HepG2 (cell line): ENCODE data around the gene NCKAP1. TPM values are rescaled to one million over a fixed set of nuclear protein-coding genes. Genes with fewer than 3 reads are reported as not detected.
A peak's percentile ranks its signal among the peaks of the same experiment; 100 is the strongest.

Source experiments
- ATAC-seq: fragments of 200-7000 bp; cut with Tn5 transposase; 3 replicates; pipeline ENCODE4 v1.9.1; 2020; ENCODE audit warnings: mild to moderate bottlenecking, moderate library complexity
- BruUV-seq: library from RNA; stranded (reverse); fragments of 400-500 nt; replicated peaks from 2 replicates; lab custom pipeline; 2021; lab: Mats Ljungman, UMichigan
- CTCF ChIA-PET: fragments of 300-600 bp; formaldehyde crosslinking; extraction: SDS; loops from one replicate; lab custom pipeline; 2021; ENCODE audit warnings: low total read pairs, inconsistent platforms, low intra/inter-chr PET ratio; lab: Yijun Ruan, JAX
- POLR2A ChIA-PET: fragments of 350-600 bp; sonication (Branson Sonifier 250); formaldehyde crosslinking; loops from one replicate; lab custom pipeline; 2020; ENCODE audit warnings: antibody characterized with exemption, inconsistent platforms; lab: Yijun Ruan, JAX
- DNase-seq: peaks from one replicate; pipeline ENCODE4 v3.0.0-alpha.2; 2015; ENCODE audit warnings: low spot score
- FAIRE-seq: peaks from 3 replicates; lab custom pipeline; 2011; peaks lifted over from hg19 to GRCh38; lab: Jason Lieb, UNC
- H2AFZ ChIP-seq: one replicate; pipeline ENCODE4 v1.6.1; 2011; ENCODE audit warnings: low read length, inconsistent platforms
- H3K27ac ChIP-seq: fragments of 300-600 bp; 3 replicates; pipeline ENCODE4 v1.8.0; 2011; ENCODE audit warnings: mixed run types, mild to moderate bottlenecking, mixed read lengths, low read length, inconsistent platforms; ENCODE audit not compliant: insufficient read depth; ENCODE audit errors: extremely low read length
- H3K27me3 ChIP-seq, 2 experiments: fragments of 200-600 bp in 1 of 2; 2 replicates in 1 of 2; 3 replicates in 1 of 2; pipeline versions ENCODE4 v1.6.0 to v1.8.0; 2011; ENCODE audit warnings: low read length in 2 of 2, mild to moderate bottlenecking in 2 of 2, moderate library complexity in 2 of 2, inconsistent platforms in 1 of 2; ENCODE audit not compliant: insufficient read depth in 2 of 2, control insufficient read depth in 1 of 2
- H3K36me3 ChIP-seq, 2 experiments: fragments of 200-600 bp in 1 of 2; replicated peaks in 1 of 2; 2 replicates in 1 of 2; 3 replicates in 1 of 2; pipeline versions ENCODE4 v1.5.1 to v1.8.0; 2011; ENCODE audit warnings: low read length in 2 of 2, inconsistent platforms in 1 of 2; ENCODE audit not compliant: insufficient read depth in 2 of 2, control insufficient read depth in 1 of 2
- H3K4me1 ChIP-seq: 2 replicates; pipeline ENCODE4 v1.5.1; 2012; ENCODE audit warnings: low read length, inconsistent platforms; ENCODE audit not compliant: insufficient read depth
- H3K4me2 ChIP-seq: 2 replicates; pipeline ENCODE4 v1.6.0; 2011; ENCODE audit warnings: low read depth, low read length, inconsistent platforms
- H3K4me3 ChIP-seq, 3 experiments: fragments of 200-600 bp in 1 of 3; sonication (generic), shearing (Covaris generic) in 1 of 3; replicated peaks in 1 of 3; 2 replicates each; pipeline ENCODE4 v1.5.1; 2011 to 2016; ENCODE audit warnings: low read length in 3 of 3, inconsistent platforms in 2 of 3, low read depth in 2 of 3, mild to moderate bottlenecking in 2 of 3, control low read depth in 1 of 3, mixed read lengths in 1 of 3; ENCODE audit not compliant: insufficient read depth in 1 of 3
- H3K79me2 ChIP-seq: one replicate; pipeline ENCODE4 v1.6.1; 2011; ENCODE audit warnings: low read length, inconsistent platforms; ENCODE audit not compliant: insufficient read depth
- H3K9ac ChIP-seq: 2 replicates; pipeline ENCODE4 v1.6.0; 2011; ENCODE audit warnings: mild to moderate bottlenecking, low read depth, low read length, inconsistent platforms; ENCODE audit not compliant: insufficient read depth
- H3K9me3 ChIP-seq: 2 replicates; pipeline ENCODE4 v1.5.1; 2012; ENCODE audit warnings: mild to moderate bottlenecking, low read length
- H4K20me1 ChIP-seq: 2 replicates; pipeline ENCODE4 v1.6.0; 2011; ENCODE audit warnings: inconsistent platforms, mild to moderate bottlenecking, low read length, moderate library complexity; ENCODE audit not compliant: insufficient read depth
- CREM ChIP-seq, 2 experiments: sonication (generic) in 1 of 2; formaldehyde crosslinking in 1 of 2; IDR thresholded peaks; 2 replicates each; pipeline versions ENCODE4 v1.4.0 to v1.6.1; 2016 to 2020; ENCODE audit warnings: antibody characterized with exemption in 1 of 2, mild to moderate bottlenecking in 1 of 2, missing genetic modification reagents in 1 of 2
- FOXJ3 ChIP-seq: sonication (generic); formaldehyde crosslinking; IDR thresholded peaks from 2 replicates; pipeline ENCODE4 v1.4.0; 2020; ENCODE audit warnings: missing genetic modification reagents, mild to moderate bottlenecking, borderline replicate concordance
- IRF2 ChIP-seq: IDR thresholded peaks from 2 replicates; pipeline ENCODE4 v1.6.1; 2018; ENCODE audit warnings: missing genetic modification reagents, missing compliant biosample characterization
- KLF12 ChIP-seq: sonication (generic); formaldehyde crosslinking; IDR thresholded peaks from 2 replicates; pipeline ENCODE4 v1.4.0; 2020; ENCODE audit warnings: missing genetic modification reagents, borderline replicate concordance
- NFIC ChIP-seq: IDR thresholded peaks from 2 replicates; pipeline ENCODE4 v1.6.1; 2012; ENCODE audit warnings: mild to moderate bottlenecking, low read length, inconsistent platforms
- NFKBIZ ChIP-seq: IDR thresholded peaks from 2 replicates; pipeline ENCODE4 v1.6.1; 2018; ENCODE audit warnings: missing genetic modification reagents, missing compliant biosample characterization
- REPIN1 ChIP-seq: sonication (generic); formaldehyde crosslinking; IDR thresholded peaks from 2 replicates; pipeline ENCODE4 v1.8.0; 2022; ENCODE audit warnings: missing genetic modification reagents, low read depth, mild to moderate bottlenecking, borderline replicate concordance
- RNF2 ChIP-seq: fragments of 450-650 bp; conservative IDR thresholded peaks from 2 replicates; pipeline ENCODE4 v1.6.1; 2016; ENCODE audit warnings: low read depth
- RXRA ChIP-seq: sonication (generic); formaldehyde crosslinking; IDR thresholded peaks from 2 replicates; pipeline ENCODE4 v1.5.1; 2020; ENCODE audit warnings: missing genetic modification reagents
- SMYD3 ChIP-seq: sonication (generic); formaldehyde crosslinking; IDR thresholded peaks from 2 replicates; pipeline ENCODE4 v1.8.1; 2023; ENCODE audit warnings: mild to moderate bottlenecking, missing genetic modification reagents
- TAF1 ChIP-seq: sonication (generic); formaldehyde crosslinking; IDR thresholded peaks from 2 replicates; pipeline ENCODE4 v1.4.0; 2020; ENCODE audit warnings: missing genetic modification reagents
- ZNF335 ChIP-seq: sonication (generic); formaldehyde crosslinking; IDR thresholded peaks from 2 replicates; pipeline ENCODE4 v1.4.0; 2020; ENCODE audit warnings: missing genetic modification reagents
- ZNF605 ChIP-seq: sonication (generic); formaldehyde crosslinking; IDR thresholded peaks from 2 replicates; pipeline ENCODE4 v1.8.0; 2022; ENCODE audit warnings: mild to moderate bottlenecking, missing genetic modification reagents
- ZNF878 ChIP-seq: sonication (generic); formaldehyde crosslinking; IDR thresholded peaks from 2 replicates; pipeline ENCODE4 v1.8.1; 2023; ENCODE audit warnings: mild to moderate bottlenecking, missing genetic modification reagents, moderate library complexity
- WGBS: methylation state at CpG from one replicate; pipeline ENCODE4 v1.1.6; 2017; ENCODE audit warnings: low lambda C conversion rate; 5-methylcytosine and 5-hydroxymethylcytosine counted together
- in situ Hi-C: cut with HindIII; loops from 2 replicates; pipeline ENCODE4 v1.10.0; 2017; ENCODE audit warnings: low pct_unique_long_range_greater_than_20kb; ENCODE audit not compliant: extremely low pct_ligation_motif_present
- intact Hi-C: fragments of 100-400 bp; cut with micrococcal nuclease; formaldehyde crosslinking; loops from one replicate; pipeline ENCODE4 v1.10.0; 2022; ENCODE audit not compliant: unreplicated experiment
- polyA plus RNA-seq, 8 experiments: library from polyadenylated mRNA; depleted of rRNA in 3 of 8; stranded (reverse) in 7 of 8; unstranded in 1 of 8; fragments of >200 nt; fragmentation: Illumina TruSeq in 4 of 8; extraction: Trizol in 4 of 8; gene quantifications; 2 replicates each; pipeline versions ENCODE4 v1.2.1 to v1.2.3, GENCODE V29; 2011 to 2016; ENCODE audit warnings: low read depth in 4 of 8, missing spikeins in 1 of 8, mixed read lengths in 1 of 8; ENCODE audit not compliant: insufficient read depth in 1 of 8
- total RNA-seq, 5 experiments: library from RNA; depleted of rRNA; stranded (reverse); fragments of >200 nt; fragmentation: Illumina TruSeq; extraction: Trizol; gene quantifications; 2 replicates each; pipeline ENCODE4 v1.2.3, GENCODE V29; 2016; ENCODE audit warnings: low read depth in 1 of 5
- TF ChIP-seq, protein P1 (sequence below), 2 experiments: fragments of 450-650 bp in 1 of 2; sonication (generic) in 1 of 2; formaldehyde crosslinking; IDR thresholded peaks; 2 replicates each; pipeline versions ENCODE4 v1.5.0 to v1.8.0; 2020 to 2022; ENCODE audit warnings: mild to moderate bottlenecking in 1 of 2, missing genetic modification reagents in 1 of 2
- TF ChIP-seq, protein P2 (sequence below): sonication (generic); formaldehyde crosslinking; IDR thresholded peaks from 2 replicates; pipeline ENCODE4 v1.9.0; 2022; ENCODE audit warnings: missing genetic modification reagents, mild to moderate bottlenecking, borderline replicate concordance
- TF ChIP-seq, protein P3 (sequence below): sonication (generic); formaldehyde crosslinking; IDR thresholded peaks from 2 replicates; pipeline ENCODE4 v1.5.0; 2020; ENCODE audit warnings: mild to moderate bottlenecking, missing genetic modification reagents, moderate library complexity
- TF ChIP-seq, protein P4 (sequence below): IDR thresholded peaks from 2 replicates; pipeline ENCODE4 v1.6.1; 2016; ENCODE audit warnings: mild to moderate bottlenecking, missing biosample characterization, missing genetic modification reagents

NCKAP1 gene
- total and polyA plus RNA-seq, 2 of the 13 experiments (the other 11 are each of a cell fraction or from before 2014, with no cell fraction given), result 72.1 to 96.3 TPM

DNA sequence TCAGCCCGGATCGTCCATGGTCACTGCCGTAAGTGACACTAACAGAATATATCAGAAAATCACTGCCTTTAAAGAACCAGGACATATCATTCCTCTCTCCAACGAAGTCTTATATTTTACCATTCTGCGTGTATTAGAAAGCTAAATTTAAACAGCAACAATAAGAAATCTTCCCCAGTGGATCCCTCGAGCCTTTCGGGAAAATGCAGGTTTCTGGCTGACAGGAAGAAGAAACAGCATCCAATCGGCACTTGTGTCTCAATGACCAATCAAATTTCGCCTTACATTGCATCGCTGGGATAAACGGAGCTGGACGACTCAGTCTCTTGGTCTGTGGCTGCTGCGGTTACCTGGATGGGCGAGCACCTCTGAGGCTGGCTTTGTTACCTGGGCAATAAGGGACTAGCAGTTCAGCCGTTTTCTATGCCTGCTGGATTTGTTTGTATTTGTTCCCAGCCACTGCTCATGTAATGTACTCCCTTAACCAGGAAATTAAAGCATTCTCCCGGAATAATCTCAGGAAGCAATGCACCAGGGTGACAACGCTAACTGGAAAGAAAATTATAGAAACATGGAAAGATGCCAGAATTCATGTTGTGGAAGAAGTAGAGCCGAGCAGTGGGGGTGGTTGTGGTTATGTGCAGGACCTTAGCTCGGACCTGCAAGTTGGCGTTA lies 40.3 kb upstream of the NCKAP1 start, which contains the start of gene DUSP19:
Gene DUSP19 (plus strand): TSS at position 284 of the 675 bp plus-strand sequence. CDS start 187 bp downstream, at position 471.
- peak within 1 kb of the TSS; percentile 99 for H2AFZ ChIP-seq
- H3K4me2 ChIP-seq, result peak within 1 kb of the TSS; percentile 85
- intact Hi-C loops (loop anchor here (1.0 to 2.0 kb wide), 3 partner anchors 21 to 46 kb away; partner anchors contain the start of genes NCKAP1 and NUP35), in situ Hi-C loops (no loop called here)
- DNase-seq (peak; percentile 95), ATAC-seq (peak; percentile 95), FAIRE-seq (peak; percentile 93)
- H3K4me1 ChIP-seq, result peaks cover 19% of the 10 kb centered on the region
- no peaks in the 10 kb centered on the region for H3K9me3 ChIP-seq
- ChIA-PET POLR2A (interaction anchor here (0.9 to 1.8 kb wide), 8 partner anchors 9 to 233 kb away, joined by 3 to 17 read pairs (median 4); partner anchors contain the start of gene NUP35), CTCF (no interaction called here)
- H3K9ac ChIP-seq, result peak within 1 kb of the TSS; percentile 63
- peak within 1 kb of the TSS; percentile 69 to 88 (median 79) for H3K4me3 ChIP-seq
- no peaks in the 10 kb centered on the region for H3K79me2 ChIP-seq
- H3K36me3 ChIP-seq, result no peaks in the 10 kb centered on the region
- no peaks in the 10 kb centered on the region for H4K20me1 ChIP-seq
- H3K27me3 ChIP-seq, result peaks cover 0 to 24% of the 10 kb centered on the region in 2 experiments; a peak in 2 of 5 replicates
- BruUV-seq, result no TSS peak
- 0% methylated on average over 20 of the region's 20 CpGs for WGBS
- H3K27ac ChIP-seq, result peak within 1 kb of the TSS; percentile 37
- TF ChIP-seq, protein P1, sequence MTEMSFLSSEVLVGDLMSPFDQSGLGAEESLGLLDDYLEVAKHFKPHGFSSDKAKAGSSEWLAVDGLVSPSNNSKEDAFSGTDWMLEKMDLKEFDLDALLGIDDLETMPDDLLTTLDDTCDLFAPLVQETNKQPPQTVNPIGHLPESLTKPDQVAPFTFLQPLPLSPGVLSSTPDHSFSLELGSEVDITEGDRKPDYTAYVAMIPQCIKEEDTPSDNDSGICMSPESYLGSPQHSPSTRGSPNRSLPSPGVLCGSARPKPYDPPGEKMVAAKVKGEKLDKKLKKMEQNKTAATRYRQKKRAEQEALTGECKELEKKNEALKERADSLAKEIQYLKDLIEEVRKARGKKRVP (CRISPR knock-in tag; IDR thresholded peaks at IDR 0.05), result peak in 1 of 2 experiments; percentile 64; a peak in 1 of 4 replicates
- TF ChIP-seq ZNF605, result peak; percentile 82
- TF ChIP-seq ZNF878 (CRISPR knock-in tag), result 0 out of 2 replicates have a peak, but pooled peaks have one; percentile 41
- TF ChIP-seq NFKBIZ, result 0 out of 2 replicates have a peak, but pooled peaks have one; percentile 42
- 0 out of 2 replicates have a peak, but pooled peaks have one; percentile 1 for TF ChIP-seq NFIC
- peak; percentile 47; the same call in 1 of the 2 replicates for TF ChIP-seq SMYD3 (CRISPR knock-in tag)
- peak; percentile 38; the same call in 1 of the 2 replicates for TF ChIP-seq RXRA (CRISPR knock-in tag)
- peak; percentile 78; the same call in 1 of the 2 replicates for TF ChIP-seq KLF12 (CRISPR knock-in tag)
- peak; percentile 77; the same call in 1 of the 2 replicates for TF ChIP-seq IRF2 (CRISPR knock-in tag)
- TF ChIP-seq, protein P2, sequence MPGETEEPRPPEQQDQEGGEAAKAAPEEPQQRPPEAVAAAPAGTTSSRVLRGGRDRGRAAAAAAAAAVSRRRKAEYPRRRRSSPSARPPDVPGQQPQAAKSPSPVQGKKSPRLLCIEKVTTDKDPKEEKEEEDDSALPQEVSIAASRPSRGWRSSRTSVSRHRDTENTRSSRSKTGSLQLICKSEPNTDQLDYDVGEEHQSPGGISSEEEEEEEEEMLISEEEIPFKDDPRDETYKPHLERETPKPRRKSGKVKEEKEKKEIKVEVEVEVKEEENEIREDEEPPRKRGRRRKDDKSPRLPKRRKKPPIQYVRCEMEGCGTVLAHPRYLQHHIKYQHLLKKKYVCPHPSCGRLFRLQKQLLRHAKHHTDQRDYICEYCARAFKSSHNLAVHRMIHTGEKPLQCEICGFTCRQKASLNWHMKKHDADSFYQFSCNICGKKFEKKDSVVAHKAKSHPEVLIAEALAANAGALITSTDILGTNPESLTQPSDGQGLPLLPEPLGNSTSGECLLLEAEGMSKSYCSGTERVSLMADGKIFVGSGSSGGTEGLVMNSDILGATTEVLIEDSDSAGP, result peak; percentile 36; the same call in 1 of the 2 replicates
- TF ChIP-seq FOXJ3 (CRISPR knock-in tag), result peak; percentile 56; the same call in 1 of the 2 replicates
- peak; percentile 64; the same call in 1 of the 2 replicates for TF ChIP-seq RNF2
- peak; percentile 58; the same call in 1 of the 2 replicates for TF ChIP-seq CREM (IDR thresholded peaks at IDR 0.05)
- no peak for TF ChIP-seq CREM (CRISPR knock-in tag; IDR thresholded peaks at IDR 0.05)
- TF ChIP-seq REPIN1 (CRISPR knock-in tag), result 0 out of 2 replicates have a peak, but pooled peaks have one; percentile 34
- TF ChIP-seq, protein P3, sequence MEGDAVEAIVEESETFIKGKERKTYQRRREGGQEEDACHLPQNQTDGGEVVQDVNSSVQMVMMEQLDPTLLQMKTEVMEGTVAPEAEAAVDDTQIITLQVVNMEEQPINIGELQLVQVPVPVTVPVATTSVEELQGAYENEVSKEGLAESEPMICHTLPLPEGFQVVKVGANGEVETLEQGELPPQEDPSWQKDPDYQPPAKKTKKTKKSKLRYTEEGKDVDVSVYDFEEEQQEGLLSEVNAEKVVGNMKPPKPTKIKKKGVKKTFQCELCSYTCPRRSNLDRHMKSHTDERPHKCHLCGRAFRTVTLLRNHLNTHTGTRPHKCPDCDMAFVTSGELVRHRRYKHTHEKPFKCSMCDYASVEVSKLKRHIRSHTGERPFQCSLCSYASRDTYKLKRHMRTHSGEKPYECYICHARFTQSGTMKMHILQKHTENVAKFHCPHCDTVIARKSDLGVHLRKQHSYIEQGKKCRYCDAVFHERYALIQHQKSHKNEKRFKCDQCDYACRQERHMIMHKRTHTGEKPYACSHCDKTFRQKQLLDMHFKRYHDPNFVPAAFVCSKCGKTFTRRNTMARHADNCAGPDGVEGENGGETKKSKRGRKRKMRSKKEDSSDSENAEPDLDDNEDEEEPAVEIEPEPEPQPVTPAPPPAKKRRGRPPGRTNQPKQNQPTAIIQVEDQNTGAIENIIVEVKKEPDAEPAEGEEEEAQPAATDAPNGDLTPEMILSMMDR (CRISPR knock-in tag), result 0 out of 2 replicates have a peak, but pooled peaks have one; percentile 4
- peak; percentile 89 for TF ChIP-seq TAF1 (CRISPR knock-in tag)
- TF ChIP-seq ZNF335, result 0 out of 2 replicates have a peak, but pooled peaks have one; percentile 23
- TF ChIP-seq, protein P4, sequence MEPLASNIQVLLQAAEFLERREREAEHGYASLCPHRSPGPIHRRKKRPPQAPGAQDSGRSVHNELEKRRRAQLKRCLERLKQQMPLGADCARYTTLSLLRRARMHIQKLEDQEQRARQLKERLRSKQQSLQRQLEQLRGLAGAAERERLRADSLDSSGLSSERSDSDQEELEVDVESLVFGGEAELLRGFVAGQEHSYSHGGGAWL (CRISPR knock-in tag), result 0 out of 2 replicates have a peak, but pooled peaks have one; percentile 42
